Adrenal gland (tissue), 12 donors: ENCODE data around the gene PTPRE. TPM values are rescaled to one million over a fixed set of nuclear protein-coding genes. Genes with fewer than 3 reads are reported as not detected.

Experiments
- DNase-seq, 7 donors: peaks; one replicate each; pipeline ENCODE4 v3.0.0-alpha.2; 2019 to 2020
- H3K27ac ChIP-seq, 5 donors: fragments of 200-600 bp; sonication (generic) in 4 of 5; 1 replicate in 3 of 5; 2 replicates in 2 of 5; pipeline versions ENCODE4 v1.5.1 to v1.8.0; 2016 to 2020; ENCODE audit warnings: mild to moderate bottlenecking in 1 of 5
- H3K27me3 ChIP-seq: fragments of 200-600 bp; 2 replicates; pipeline ENCODE4 v1.8.0; 2021
- H3K36me3 ChIP-seq, 2 donors: fragments of 200-600 bp; replicated peaks in 1 of 2; 1 replicate in 1 of 2; 2 replicates in 1 of 2; pipeline versions ENCODE4 v1.5.1 to v1.8.0; 2018 to 2022
- H3K4me1 ChIP-seq, 2 donors: fragments of 200-600 bp; replicated peaks in 1 of 2; 1 replicate in 1 of 2; 2 replicates in 1 of 2; pipeline versions ENCODE4 v1.5.1 to v1.8.0; 2018 to 2021
- H3K4me3 ChIP-seq, 4 donors: fragments of 200-600 bp; sonication (generic) in 3 of 4; one replicate each; pipeline ENCODE4 v1.5.1; 2016 to 2018
- H3K9me3 ChIP-seq, 3 donors: fragments of 200-600 bp; sonication (generic) in 1 of 3; replicated peaks in 1 of 3; 1 replicate in 2 of 3; 2 replicates in 1 of 3; pipeline versions ENCODE4 v1.5.1 to v1.8.0; 2016 to 2021
- POLR2A ChIP-seq, 2 donors: fragments of 450-650 bp; IDR thresholded peaks; one replicate each; pipeline ENCODE4 v1.6.1; 2017; ENCODE audit warnings: antibody characterized with exemption in 2 of 2, mild to moderate bottlenecking in 2 of 2, moderate library complexity in 1 of 2
- WGBS, 4 donors: extraction: QIAGEN DNeasy Blood & Tissue Kit in 2 of 4; methylation state at CpG; one replicate each; pipeline versions ENCODE4 v1.1.5 to v1.1.7; 2013 to 2017; 5-methylcytosine and 5-hydroxymethylcytosine counted together
- intact Hi-C, 2 donors: fragments of 100-400 bp; cut with DNase I; formaldehyde crosslinking; loops; one replicate each; pipeline versions ENCODE4 v1.14.1 to v1.15.0; 2022 to 2023
- polyA plus RNA-seq, 3 donors: library from polyadenylated mRNA; stranded (reverse); fragments of 200-250 nt in 2 of 3; fragments of 350-450 nt in 1 of 3; fragmentation: Illumina TruSeq in 1 of 3; extraction: RNeasy Lipid Tissue Mini Kit (QIAGEN cat#74804) in 1 of 3; gene quantifications; one replicate each; pipeline ENCODE4 v1.2.3, GENCODE V29; 2013 to 2014
- total RNA-seq, 9 donors: library from RNA; depleted of rRNA in 4 of 9; stranded (reverse); fragments of >200 nt in 4 of 9; fragments of 120-200 nt in 1 of 9; fragmentation: NEBNext Ultra II Directional in 1 of 9; extraction: Animal tissue kit (Norgen Biotek cat#: 25700) in 1 of 9; gene quantifications; one replicate each; pipeline versions ENCODE4 v1.1.0 to v1.2.4, GENCODE V29; 2013 to 2023
- TF ChIP-seq, protein P1 (sequence below), 6 experiments: fragments of 450-650 bp in 4 of 6; fragments of 200-600 bp in 2 of 6; sonication (generic) in 1 of 6; IDR thresholded peaks; 1 replicate in 5 of 6; 2 replicates in 1 of 6; pipeline versions ENCODE4 v1.5.1 to v1.8.0; 2016 to 2021; ENCODE audit warnings: antibody characterized with exemption in 6 of 6, mild to moderate bottlenecking in 2 of 6, moderate library complexity in 1 of 6
- donor health status: healthy with polysubstance abuse.
- donor health status: Bipolar disorder and iron deficiency.
- donor health status: DM: yes; HTN: yes; CAD: no.
- donor health status: DM: no; HTN: no; CAD: no.
- donor health status: DM: no; HTN: no; CAD: no.
- donor health status: DM: yes; HTN: yes; CAD: no.

The PTPRE gene
- total and polyA plus RNA-seq, 12 donors = 7.6 to 52.8 (median 41.0) TPM

GRCh38 chr10:128072046-128072445 is 165.1 kb downstream of the PTPRE start:
- TF ChIP-seq, protein P1, sequence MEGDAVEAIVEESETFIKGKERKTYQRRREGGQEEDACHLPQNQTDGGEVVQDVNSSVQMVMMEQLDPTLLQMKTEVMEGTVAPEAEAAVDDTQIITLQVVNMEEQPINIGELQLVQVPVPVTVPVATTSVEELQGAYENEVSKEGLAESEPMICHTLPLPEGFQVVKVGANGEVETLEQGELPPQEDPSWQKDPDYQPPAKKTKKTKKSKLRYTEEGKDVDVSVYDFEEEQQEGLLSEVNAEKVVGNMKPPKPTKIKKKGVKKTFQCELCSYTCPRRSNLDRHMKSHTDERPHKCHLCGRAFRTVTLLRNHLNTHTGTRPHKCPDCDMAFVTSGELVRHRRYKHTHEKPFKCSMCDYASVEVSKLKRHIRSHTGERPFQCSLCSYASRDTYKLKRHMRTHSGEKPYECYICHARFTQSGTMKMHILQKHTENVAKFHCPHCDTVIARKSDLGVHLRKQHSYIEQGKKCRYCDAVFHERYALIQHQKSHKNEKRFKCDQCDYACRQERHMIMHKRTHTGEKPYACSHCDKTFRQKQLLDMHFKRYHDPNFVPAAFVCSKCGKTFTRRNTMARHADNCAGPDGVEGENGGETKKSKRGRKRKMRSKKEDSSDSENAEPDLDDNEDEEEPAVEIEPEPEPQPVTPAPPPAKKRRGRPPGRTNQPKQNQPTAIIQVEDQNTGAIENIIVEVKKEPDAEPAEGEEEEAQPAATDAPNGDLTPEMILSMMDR (IDR thresholded peaks at IDR 0.05) = no peak
- no peak overlapping the region for H3K27ac ChIP-seq
- DNase-seq = no peak
- H3K4me3 ChIP-seq = no peak overlapping the region
- H3K4me1 ChIP-seq = no peaks in the 10 kb centered on the region
- whole genome bisulfite sequencing, 4 donors = 84 to 87% (median 84%) methylated on average over 6 of the region's 6 CpGs
- H3K27me3 ChIP-seq = no peaks in the 10 kb centered on the region
- intact Hi-C loops = loop anchor here in 1 of 2 donors (10.0 kb wide), 1 partner anchor 57 kb away; no protein-coding TSS in a partner anchor
- H3K36me3 ChIP-seq = peaks cover 0 to 72% of the 10 kb centered on the region in 2 donors
- no peaks in the 10 kb centered on the region for H3K9me3 ChIP-seq

DNA sequence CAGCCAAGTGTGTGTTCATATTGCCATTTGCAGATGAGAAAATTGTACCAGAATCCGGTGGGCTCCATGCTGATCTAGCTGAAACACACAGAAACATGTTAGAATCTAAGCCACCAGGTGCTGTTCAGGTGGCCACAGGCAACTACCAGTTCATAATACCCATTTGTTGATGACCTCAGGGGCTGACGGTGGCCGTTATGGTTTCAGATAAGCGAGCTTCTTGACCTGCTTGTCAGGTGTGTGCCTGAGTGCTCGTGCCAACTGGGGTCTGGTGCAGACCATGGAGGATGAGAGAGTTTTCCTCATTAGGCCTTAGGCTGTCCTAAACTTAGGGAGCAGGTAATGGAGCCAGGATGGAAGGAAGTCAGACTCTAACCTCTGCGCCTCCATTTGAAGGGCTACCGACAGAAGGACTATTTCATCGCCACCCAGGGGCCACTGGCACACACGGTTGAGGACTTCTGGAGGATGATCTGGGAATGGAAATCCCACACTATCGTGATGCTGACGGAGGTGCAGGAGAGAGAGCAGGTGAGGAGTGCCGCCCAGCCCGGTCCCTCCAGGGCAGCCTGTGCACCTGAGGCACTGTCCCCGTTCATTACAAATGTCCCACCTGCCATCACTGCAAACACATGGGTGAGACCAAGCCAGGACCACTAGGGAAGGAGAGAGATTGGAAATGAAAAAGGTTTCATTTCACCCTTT is 166.2 kb downstream of the PTPRE start:
- TF ChIP-seq POLR2A (IDR thresholded peaks at IDR 0.05) = no peak
- TF ChIP-seq, protein P1 (IDR thresholded peaks at IDR 0.05) = no peak
- Histone ChIP-seq H3K27ac (no peak overlapping the region), H3K4me1 (no peaks in the 10 kb centered on the region), H3K9me3 (no peaks in the 10 kb centered on the region), H3K4me3 (no peak overlapping the region), H3K36me3 (peaks cover 0 to 72% of the 10 kb centered on the region in 2 donors), H3K27me3 (no peaks in the 10 kb centered on the region)
- DNase-seq = peak in 2 of 7 donors; percentile 16 to 47
- intact Hi-C loops = loop anchor here in 1 of 2 donors (10.0 kb wide), 1 partner anchor 58 kb away; no protein-coding TSS in a partner anchor
- WGBS, 4 donors = 90 to 92% (median 91%) methylated on average over 5 to 14 of the region's 14 CpGs

GRCh38 chr10:128073890-128074289 is 167.0 kb downstream of the PTPRE start:
- Histone ChIP-seq H3K9me3 (no peaks in the 10 kb centered on the region), H3K27ac (no peak overlapping the region), H3K27me3 (no peaks in the 10 kb centered on the region), H3K4me3 (no peak overlapping the region), H3K36me3 (peaks cover 0 to 69% of the 10 kb centered on the region in 2 donors), H3K4me1 (no peaks in the 10 kb centered on the region)
- intact Hi-C loops = loop anchor here in 1 of 2 donors (10.0 kb wide), 1 partner anchor 59 kb away; no protein-coding TSS in a partner anchor
- 61 to 85% (median 69%) methylated on average over 2 of the region's 2 CpGs for WGBS, 4 donors
- no peak for DNase-seq
- no peak for TF ChIP-seq POLR2A (IDR thresholded peaks at IDR 0.05)
- TF ChIP-seq, protein P1 (IDR thresholded peaks at IDR 0.05) = no peak

GRCh38 chr10:128074589-128074988 is 167.7 kb downstream of the PTPRE start:
- Histone ChIP-seq H3K4me3 (no peak overlapping the region), H3K36me3 (peaks cover 0 to 74% of the 10 kb centered on the region in 2 donors), H3K27me3 (no peaks in the 10 kb centered on the region), H3K4me1 (no peaks in the 10 kb centered on the region), H3K27ac (no peak overlapping the region), H3K9me3 (no peaks in the 10 kb centered on the region)
- no peak for TF ChIP-seq POLR2A (IDR thresholded peaks at IDR 0.05)
- TF ChIP-seq, protein P1 (IDR thresholded peaks at IDR 0.05) = no peak
- no peak for DNase-seq
- intact Hi-C loops = loop anchor here in 1 of 2 donors (10.0 kb wide), 1 partner anchor 60 kb away; no protein-coding TSS in a partner anchor
- WGBS, 4 donors = 86 to 97% (median 96%) methylated on average over 5 of the region's 5 CpGs
